ENCODE data around the gene KLRC4. TPM values are rescaled to one million over a fixed set of nuclear protein-coding genes. Genes with fewer than 3 reads are reported as not detected.
"Not testable (repeated sequence)": the region's sequence is repeated elsewhere in the genome, so short reads cannot be mapped to it uniquely, and the experiment has no call there.

Gene KLRC4
- total RNA-seq, 1 experiment from 2014 or later, result not detected

DNA sequence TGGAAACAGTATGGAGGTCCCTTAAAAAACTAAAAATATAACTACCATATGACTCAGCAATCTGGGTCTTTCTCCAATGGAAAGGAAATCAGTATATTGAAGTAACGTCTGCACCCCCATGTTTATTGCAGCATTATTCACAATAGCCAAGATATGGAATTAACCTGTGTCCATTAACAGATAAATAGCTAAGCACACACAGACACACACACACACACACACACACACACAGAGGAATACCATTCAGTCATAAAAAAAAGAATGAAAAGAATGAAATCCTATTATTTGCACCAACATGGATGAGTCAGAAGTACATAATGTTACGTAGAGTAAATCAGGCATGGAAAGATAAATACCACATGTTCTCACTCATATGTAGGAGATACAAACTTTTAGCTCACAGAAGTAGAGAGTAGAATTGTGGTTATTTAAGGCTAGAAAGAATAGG lies 24.4 kb downstream of the KLRC4 start:
- Histone ChIP-seq H3K27me3 (ENCODE audit: low read length) (no peaks in the 10 kb centered on the region), H3K36me3 (ENCODE audit: insufficient read depth, low read length) (no peaks in the 10 kb centered on the region), H3K4me2 (ENCODE audit: low read depth, low read length, poor library complexity, severe bottlenecking) (no peak overlapping the region), H3K9ac (ENCODE audit: low read length) (no peak overlapping the region), H3K9me2 (replicated peaks; ENCODE audit: insufficient read depth, low read length) (no peaks in the 10 kb centered on the region), H4K20me1 (ENCODE audit: insufficient read depth, low read depth, low read length) (no peaks in the 10 kb centered on the region), H2AFZ (ENCODE audit: low read length) (no peak overlapping the region), H3K4me3 (ENCODE audit: low read length) (no peak overlapping the region), H3K4me1 (ENCODE audit: low read length) (no peaks in the 10 kb centered on the region), H3K27ac (ENCODE audit: low read length) (no peak overlapping the region), H3K79me2 (ENCODE audit: low read length) (no peaks in the 10 kb centered on the region), H3K9me3 (ENCODE audit: low read length) (no peaks in the 10 kb centered on the region)
- DNase-seq, result no peak

DNA sequence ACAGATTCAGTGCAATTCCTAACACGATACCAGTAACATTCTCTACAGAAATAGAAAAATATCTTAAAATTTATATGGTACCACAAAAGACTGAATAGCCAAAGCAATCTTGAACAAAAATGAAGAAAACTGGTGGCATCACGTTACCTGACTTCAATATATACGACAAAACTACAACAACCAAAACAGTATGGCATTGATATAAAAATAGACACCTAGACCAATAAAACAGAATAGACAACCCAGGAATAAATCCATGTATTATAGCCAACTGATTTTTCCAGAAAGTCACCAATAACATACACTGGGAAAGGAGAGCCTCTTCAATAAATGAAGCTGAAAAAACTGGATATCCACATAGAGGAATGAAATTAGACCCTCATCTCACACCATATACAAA lies 25.4 kb downstream of the KLRC4 start:
- Histone ChIP-seq H3K9ac (ENCODE audit: low read length) (no peak overlapping the region), H3K4me2 (ENCODE audit: low read depth, low read length, poor library complexity, severe bottlenecking) (no peak overlapping the region), H3K9me3 (ENCODE audit: low read length) (no peaks in the 10 kb centered on the region), H4K20me1 (ENCODE audit: insufficient read depth, low read depth, low read length) (no peaks in the 10 kb centered on the region), H2AFZ (ENCODE audit: low read length) (no peak overlapping the region), H3K27me3 (ENCODE audit: low read length) (no peaks in the 10 kb centered on the region), H3K9me2 (replicated peaks; ENCODE audit: insufficient read depth, low read length) (no peaks in the 10 kb centered on the region), H3K4me1 (ENCODE audit: low read length) (no peaks in the 10 kb centered on the region), H3K36me3 (ENCODE audit: insufficient read depth, low read length) (no peaks in the 10 kb centered on the region), H3K27ac (ENCODE audit: low read length) (no peak overlapping the region), H3K4me3 (ENCODE audit: low read length) (no peak overlapping the region), H3K79me2 (ENCODE audit: low read length) (no peaks in the 10 kb centered on the region)
- DNase-seq, result no peak

DNA sequence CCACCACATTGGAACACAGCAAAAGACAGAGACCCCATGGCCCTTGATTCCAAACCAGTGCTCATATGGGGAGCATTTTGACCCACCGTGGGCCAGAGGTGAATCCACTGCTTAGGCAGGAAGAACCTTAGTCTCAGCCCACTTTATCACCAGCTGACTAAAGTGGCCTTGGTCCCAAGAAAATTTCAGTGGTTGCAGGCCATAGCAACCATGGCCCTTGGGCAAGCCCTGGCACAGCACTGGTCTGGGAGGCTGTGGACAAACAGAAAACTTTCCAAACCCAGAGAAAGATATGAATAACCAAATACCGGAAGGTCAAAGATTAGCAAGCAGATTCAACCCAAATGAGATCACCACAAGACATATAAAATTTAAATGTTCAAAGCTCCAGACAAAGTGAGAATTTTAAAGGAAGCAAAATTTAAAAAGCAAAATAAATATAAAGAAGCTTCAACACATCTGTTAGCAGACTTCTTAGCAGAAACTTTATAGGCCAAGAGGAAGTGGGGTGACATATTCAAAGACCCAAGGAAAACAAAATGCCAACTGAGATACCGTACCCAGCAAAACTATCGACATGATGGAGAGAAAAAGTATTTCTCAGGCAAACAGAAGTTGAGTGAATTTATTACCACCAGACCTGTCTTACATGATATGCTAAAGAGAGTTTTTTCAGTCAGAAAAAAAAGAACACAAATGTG lies 27.5 kb downstream of the KLRC4 start:
- H3K9me2 ChIP-seq (replicated peaks; ENCODE audit: insufficient read depth, low read length), result no peaks in the 10 kb centered on the region
- H3K36me3 ChIP-seq (ENCODE audit: insufficient read depth, low read length), result no peaks in the 10 kb centered on the region
- H3K4me2 ChIP-seq (ENCODE audit: low read depth, low read length, poor library complexity, severe bottlenecking), result no peak overlapping the region
- H3K4me1 ChIP-seq (ENCODE audit: low read length), result no peaks in the 10 kb centered on the region
- no peak overlapping the region for H3K27ac ChIP-seq (ENCODE audit: low read length)
- DNase-seq, result no peak
- H3K9me3 ChIP-seq (ENCODE audit: low read length), result no peaks in the 10 kb centered on the region
- no peak overlapping the region for H3K9ac ChIP-seq (ENCODE audit: low read length)
- no peak overlapping the region for H2AFZ ChIP-seq (ENCODE audit: low read length)
- H3K27me3 ChIP-seq (ENCODE audit: low read length), result no peaks in the 10 kb centered on the region
- H3K79me2 ChIP-seq (ENCODE audit: low read length), result no peaks in the 10 kb centered on the region
- no peaks in the 10 kb centered on the region for H4K20me1 ChIP-seq (ENCODE audit: insufficient read depth, low read depth, low read length)
- no peak overlapping the region for H3K4me3 ChIP-seq (ENCODE audit: low read length)

- H3K4me2 ChIP-seq (ENCODE audit: low read depth, low read length, poor library complexity, severe bottlenecking); H3K4me1 ChIP-seq (ENCODE audit: low read length); H3K27ac ChIP-seq (ENCODE audit: low read length); H3K9me3 ChIP-seq (ENCODE audit: low read length); H3K27me3 ChIP-seq (ENCODE audit: low read length); H4K20me1 ChIP-seq (ENCODE audit: insufficient read depth, low read depth, low read length); H2AFZ ChIP-seq (ENCODE audit: low read length); H3K79me2 ChIP-seq (ENCODE audit: low read length); H3K4me3 ChIP-seq (ENCODE audit: low read length); DNase-seq; H3K9ac ChIP-seq (ENCODE audit: low read length); H3K36me3 ChIP-seq (ENCODE audit: insufficient read depth, low read length); H3K9me2 ChIP-seq (replicated peaks; ENCODE audit: insufficient read depth, low read length): not testable (repeated sequence)
These were observed 30.8 kb downstream of the KLRC4 start for GRCh38 chr12:10378737-10379136.

DNA sequence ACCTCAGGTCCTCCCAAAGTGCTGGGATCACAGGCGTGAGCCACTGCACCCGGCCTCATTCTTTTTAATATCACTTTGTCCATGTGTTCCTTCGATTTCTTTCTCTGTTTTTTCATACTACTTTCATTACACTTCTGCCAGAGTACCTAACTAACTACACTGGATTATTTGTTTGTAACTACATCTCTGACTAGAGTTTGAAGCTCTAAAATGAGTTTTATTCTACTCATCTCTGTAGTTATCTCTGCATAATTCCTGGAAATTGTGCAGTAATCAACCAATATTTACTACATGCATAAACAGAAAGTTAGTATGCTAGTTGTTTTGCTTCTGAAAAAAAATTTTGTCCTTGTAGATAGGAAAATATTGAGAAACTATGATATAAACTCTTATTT lies 34.9 kb downstream of the KLRC4 start:
- H3K79me2 ChIP-seq (ENCODE audit: low read length), result no peaks in the 10 kb centered on the region
- H3K27me3 ChIP-seq (ENCODE audit: low read length), result no peaks in the 10 kb centered on the region
- H3K27ac ChIP-seq (ENCODE audit: low read length), result no peak overlapping the region
- no peak overlapping the region for H3K4me2 ChIP-seq (ENCODE audit: low read depth, low read length, poor library complexity, severe bottlenecking)
- H4K20me1 ChIP-seq (ENCODE audit: insufficient read depth, low read depth, low read length), result no peaks in the 10 kb centered on the region
- no peak overlapping the region for H3K9ac ChIP-seq (ENCODE audit: low read length)
- H3K36me3 ChIP-seq (ENCODE audit: insufficient read depth, low read length), result no peaks in the 10 kb centered on the region
- H2AFZ ChIP-seq (ENCODE audit: low read length), result no peak overlapping the region
- H3K9me3 ChIP-seq (ENCODE audit: low read length), result no peaks in the 10 kb centered on the region
- no peak for DNase-seq
- H3K4me3 ChIP-seq (ENCODE audit: low read length), result no peak overlapping the region
- no peaks in the 10 kb centered on the region for H3K4me1 ChIP-seq (ENCODE audit: low read length)
- H3K9me2 ChIP-seq (replicated peaks; ENCODE audit: insufficient read depth, low read length), result no peaks in the 10 kb centered on the region

DNA sequence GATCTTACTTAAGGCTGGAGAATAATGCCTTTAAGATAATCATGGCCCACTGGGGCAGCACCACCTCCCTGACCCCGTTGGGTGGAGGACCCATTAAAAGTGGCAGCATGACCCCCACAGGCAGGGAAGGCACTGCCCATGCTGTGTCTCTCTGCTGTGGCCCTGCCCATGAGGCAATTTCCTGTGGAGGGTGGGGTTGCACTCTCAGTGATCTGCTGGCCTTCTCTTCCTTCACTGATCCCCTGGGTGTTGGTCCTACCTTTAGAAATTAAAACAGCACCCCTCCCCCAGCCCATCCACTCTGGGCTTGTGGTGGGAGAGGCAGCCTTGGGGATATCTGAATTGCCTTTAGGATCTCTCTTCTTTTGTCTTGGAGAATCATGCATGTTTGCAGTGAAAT lies 37.0 kb downstream of the KLRC4 start:
- H3K36me3 ChIP-seq (ENCODE audit: insufficient read depth, low read length), result no peaks in the 10 kb centered on the region
- H3K4me1 ChIP-seq (ENCODE audit: low read length), result no peaks in the 10 kb centered on the region
- H3K4me3 ChIP-seq (ENCODE audit: low read length), result no peak overlapping the region
- no peaks in the 10 kb centered on the region for H3K9me2 ChIP-seq (replicated peaks; ENCODE audit: insufficient read depth, low read length)
- H3K9ac ChIP-seq (ENCODE audit: low read length), result no peak overlapping the region
- H3K9me3 ChIP-seq (ENCODE audit: low read length), result no peaks in the 10 kb centered on the region
- no peaks in the 10 kb centered on the region for H3K79me2 ChIP-seq (ENCODE audit: low read length)
- DNase-seq, result no peak
- H3K27me3 ChIP-seq (ENCODE audit: low read length), result no peaks in the 10 kb centered on the region
- no peak overlapping the region for H3K27ac ChIP-seq (ENCODE audit: low read length)
- H4K20me1 ChIP-seq (ENCODE audit: insufficient read depth, low read depth, low read length), result no peaks in the 10 kb centered on the region
- no peak overlapping the region for H2AFZ ChIP-seq (ENCODE audit: low read length)
- H3K4me2 ChIP-seq (ENCODE audit: low read depth, low read length, poor library complexity, severe bottlenecking), result no peak overlapping the region

DNA sequence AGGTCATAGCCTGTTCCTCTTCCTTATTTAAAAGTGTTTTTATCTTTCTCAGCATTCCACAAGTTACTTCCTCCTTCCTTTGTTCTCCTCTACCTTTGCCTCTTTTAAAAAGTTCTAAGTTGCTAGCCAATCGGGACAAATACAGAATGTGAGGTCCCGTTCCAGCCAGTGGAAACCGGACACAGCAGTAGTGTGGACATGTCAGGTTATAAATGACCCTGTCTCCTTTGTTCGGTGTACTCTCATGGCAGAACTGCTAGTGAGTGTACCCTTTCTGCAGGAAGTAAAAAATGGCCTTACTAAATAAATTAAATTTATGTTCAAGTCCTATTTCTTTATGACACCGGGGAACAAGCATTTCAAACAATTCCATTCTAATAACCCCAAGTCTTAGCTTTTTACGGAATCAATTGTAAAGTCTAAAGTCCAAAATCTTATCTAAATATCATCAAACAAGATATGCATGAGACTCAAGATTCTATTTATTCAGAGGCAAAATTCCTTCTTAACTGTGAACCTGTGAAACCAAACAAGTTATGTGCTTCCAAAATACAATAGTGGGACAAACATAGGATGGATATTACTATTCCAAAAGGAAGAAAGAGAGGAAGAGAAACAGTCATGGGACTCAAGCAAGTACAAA lies 37.5 kb downstream of the KLRC4 start:
- not testable (repeated sequence) for H3K4me3 ChIP-seq (ENCODE audit: low read length); H3K9ac ChIP-seq (ENCODE audit: low read length); H3K9me2 ChIP-seq (replicated peaks; ENCODE audit: insufficient read depth, low read length); H3K4me1 ChIP-seq (ENCODE audit: low read length); H3K27me3 ChIP-seq (ENCODE audit: low read length); H3K79me2 ChIP-seq (ENCODE audit: low read length); H4K20me1 ChIP-seq (ENCODE audit: insufficient read depth, low read depth, low read length); H3K4me2 ChIP-seq (ENCODE audit: low read depth, low read length, poor library complexity, severe bottlenecking); H2AFZ ChIP-seq (ENCODE audit: low read length); H3K36me3 ChIP-seq (ENCODE audit: insufficient read depth, low read length); H3K27ac ChIP-seq (ENCODE audit: low read length); H3K9me3 ChIP-seq (ENCODE audit: low read length); DNase-seq

GRCh38 chr12:10369557-10370415 lies 39.8 kb downstream of the KLRC4 start:
- Histone ChIP-seq H3K4me2 (ENCODE audit: low read depth, low read length, poor library complexity, severe bottlenecking) (no peak overlapping the region), H3K36me3 (ENCODE audit: insufficient read depth, low read length) (no peaks in the 10 kb centered on the region), H3K27me3 (ENCODE audit: low read length) (no peaks in the 10 kb centered on the region), H3K27ac (ENCODE audit: low read length) (no peak overlapping the region), H3K79me2 (ENCODE audit: low read length) (no peaks in the 10 kb centered on the region), H3K9ac (ENCODE audit: low read length) (no peak overlapping the region), H2AFZ (ENCODE audit: low read length) (no peak overlapping the region), H4K20me1 (ENCODE audit: insufficient read depth, low read depth, low read length) (no peaks in the 10 kb centered on the region), H3K4me3 (ENCODE audit: low read length) (no peak overlapping the region), H3K9me3 (ENCODE audit: low read length) (no peaks in the 10 kb centered on the region), H3K4me1 (ENCODE audit: low read length) (peaks cover 11% of the 10 kb centered on the region), H3K9me2 (replicated peaks; ENCODE audit: insufficient read depth, low read length) (no peaks in the 10 kb centered on the region)
- DNase-seq, result no peak
